HepG2 (cell line): ENCODE data around the gene LAMA5. TPM values are rescaled to one million over a fixed set of nuclear protein-coding genes. Genes with fewer than 3 reads are reported as not detected.

Experiments used
- AGO2 ChIP-seq: fragments of 200-400 bp; formaldehyde crosslinking; optimal IDR thresholded peaks from 2 replicates; pipeline ENCODE3; 2017; ENCODE audit warnings: mild to moderate bottlenecking, low read depth, low read length, moderate library complexity
- ARID4A ChIP-seq: sonication (generic); formaldehyde crosslinking; IDR thresholded peaks from 2 replicates; pipeline ENCODE4 v1.5.0; 2020; ENCODE audit warnings: mild to moderate bottlenecking, missing genetic modification reagents, borderline replicate concordance
- ASH2L ChIP-seq: fragments of 300-600, 200-600 bp; sonication (generic); IDR thresholded peaks from 2 replicates; pipeline ENCODE4 v1.7.0; 2017; ENCODE audit warnings: low read depth, mild to moderate bottlenecking, moderate library complexity, mixed read lengths, low read length; ENCODE audit not compliant: insufficient read length
- MLLT10 ChIP-seq: sonication (generic); formaldehyde crosslinking; IDR thresholded peaks from 2 replicates; pipeline ENCODE4 v1.4.0; 2020; ENCODE audit warnings: missing genetic modification reagents
- MXD4 ChIP-seq: IDR thresholded peaks from 2 replicates; pipeline ENCODE4 v1.6.1; 2016; ENCODE audit warnings: mild to moderate bottlenecking, missing biosample characterization, missing genetic modification reagents
- NCOA5 ChIP-seq: sonication (generic); formaldehyde crosslinking; IDR thresholded peaks from 2 replicates; pipeline ENCODE4 v1.4.0; 2020; ENCODE audit warnings: missing genetic modification reagents
- NFIB ChIP-seq: sonication (generic); formaldehyde crosslinking; IDR thresholded peaks from 2 replicates; pipeline ENCODE4 v1.9.0; 2021; ENCODE audit warnings: missing genetic modification reagents, mild to moderate bottlenecking, borderline replicate concordance
- POLR2AphosphoS2 ChIP-seq: IDR thresholded peaks from 2 replicates; pipeline ENCODE4 v1.6.1; 2011; ENCODE audit warnings: low read depth, low read length, improper control_type of control experiment
- POLR2AphosphoS5 ChIP-seq: IDR thresholded peaks from 2 replicates; pipeline ENCODE4 v1.6.1; 2012; ENCODE audit warnings: low read depth, low read length
- RBFOX2 ChIP-seq: fragments of 200-400 bp; formaldehyde crosslinking; IDR thresholded peaks from 2 replicates; pipeline ENCODE4 v1.6.1; 2017; ENCODE audit warnings: low read depth, mild to moderate bottlenecking, low read length
- RFXAP ChIP-seq: sonication (generic); formaldehyde crosslinking; IDR thresholded peaks from 2 replicates; pipeline ENCODE4 v1.4.0; 2020; ENCODE audit warnings: missing genetic modification reagents, borderline replicate concordance
- RXRA ChIP-seq: sonication (generic); formaldehyde crosslinking; IDR thresholded peaks from 2 replicates; pipeline ENCODE4 v1.5.1; 2020; ENCODE audit warnings: missing genetic modification reagents
- TBP ChIP-seq: sonication (generic); formaldehyde crosslinking; IDR thresholded peaks from 2 replicates; pipeline ENCODE4 v1.5.0; 2020; ENCODE audit warnings: missing genetic modification reagents
- ZC3H4 ChIP-seq: sonication (generic); formaldehyde crosslinking; IDR thresholded peaks from 2 replicates; pipeline ENCODE4 v1.4.0; 2020; ENCODE audit warnings: missing genetic modification reagents, borderline replicate concordance
- ZFP82 ChIP-seq: sonication (generic); formaldehyde crosslinking; IDR thresholded peaks from 2 replicates; pipeline ENCODE4 v1.5.1; 2020; ENCODE audit warnings: mild to moderate bottlenecking, missing genetic modification reagents, borderline replicate concordance
- ZNF253 ChIP-seq: sonication (generic); formaldehyde crosslinking; IDR thresholded peaks from 2 replicates; pipeline ENCODE4 v1.8.0; 2022; ENCODE audit warnings: mild to moderate bottlenecking, missing genetic modification reagents, borderline replicate concordance
- ZNF256 ChIP-seq: sonication (generic); formaldehyde crosslinking; conservative IDR thresholded peaks from 2 replicates; pipeline ENCODE4 v1.4.0; 2020; ENCODE audit warnings: missing genetic modification reagents
- ZNF274 ChIP-seq: sonication (generic); formaldehyde crosslinking; IDR thresholded peaks from 2 replicates; pipeline ENCODE4 v1.5.1; 2020; ENCODE audit warnings: mild to moderate bottlenecking, missing genetic modification reagents
- ZNF557 ChIP-seq: sonication (generic); formaldehyde crosslinking; IDR thresholded peaks from 2 replicates; pipeline ENCODE4 v1.4.0; 2020; ENCODE audit warnings: missing genetic modification reagents
- ZNF7 ChIP-seq: IDR thresholded peaks from 2 replicates; pipeline ENCODE4 v1.6.1; 2016; ENCODE audit warnings: missing biosample characterization, missing genetic modification reagents
- ZNF773 ChIP-seq: sonication (generic); formaldehyde crosslinking; IDR thresholded peaks from 2 replicates; pipeline ENCODE4 v1.4.0; 2020; ENCODE audit warnings: missing genetic modification reagents, borderline replicate concordance
- polyA plus RNA-seq, 8 experiments: library from polyadenylated mRNA; depleted of rRNA in 3 of 8; stranded (reverse) in 7 of 8; unstranded in 1 of 8; fragments of >200 nt; fragmentation: Illumina TruSeq in 4 of 8; extraction: Trizol in 4 of 8; gene quantifications; 2 replicates each; pipeline versions ENCODE4 v1.2.1 to v1.2.3, GENCODE V29; 2011 to 2016; ENCODE audit warnings: low read depth in 4 of 8, missing spikeins in 1 of 8, mixed read lengths in 1 of 8; ENCODE audit not compliant: insufficient read depth in 1 of 8
- total RNA-seq, 5 experiments: library from RNA; depleted of rRNA; stranded (reverse); fragments of >200 nt; fragmentation: Illumina TruSeq; extraction: Trizol; gene quantifications; 2 replicates each; pipeline ENCODE4 v1.2.3, GENCODE V29; 2016; ENCODE audit warnings: low read depth in 1 of 5
- TF ChIP-seq, protein P1 (sequence below): sonication (generic); formaldehyde crosslinking; IDR thresholded peaks from 2 replicates; pipeline ENCODE4 v1.4.0; 2020; ENCODE audit warnings: missing genetic modification reagents
- TF ChIP-seq, protein P2 (sequence below): sonication (generic); formaldehyde crosslinking; IDR thresholded peaks from 2 replicates; pipeline ENCODE4 v1.5.0; 2020; ENCODE audit warnings: mild to moderate bottlenecking, missing genetic modification reagents

The LAMA5 gene
- total and polyA plus RNA-seq, 2 of the 13 experiments (the other 11 are each of a cell fraction or from before 2014, with no cell fraction given), result 21.0 to 44.7 TPM

DNA sequence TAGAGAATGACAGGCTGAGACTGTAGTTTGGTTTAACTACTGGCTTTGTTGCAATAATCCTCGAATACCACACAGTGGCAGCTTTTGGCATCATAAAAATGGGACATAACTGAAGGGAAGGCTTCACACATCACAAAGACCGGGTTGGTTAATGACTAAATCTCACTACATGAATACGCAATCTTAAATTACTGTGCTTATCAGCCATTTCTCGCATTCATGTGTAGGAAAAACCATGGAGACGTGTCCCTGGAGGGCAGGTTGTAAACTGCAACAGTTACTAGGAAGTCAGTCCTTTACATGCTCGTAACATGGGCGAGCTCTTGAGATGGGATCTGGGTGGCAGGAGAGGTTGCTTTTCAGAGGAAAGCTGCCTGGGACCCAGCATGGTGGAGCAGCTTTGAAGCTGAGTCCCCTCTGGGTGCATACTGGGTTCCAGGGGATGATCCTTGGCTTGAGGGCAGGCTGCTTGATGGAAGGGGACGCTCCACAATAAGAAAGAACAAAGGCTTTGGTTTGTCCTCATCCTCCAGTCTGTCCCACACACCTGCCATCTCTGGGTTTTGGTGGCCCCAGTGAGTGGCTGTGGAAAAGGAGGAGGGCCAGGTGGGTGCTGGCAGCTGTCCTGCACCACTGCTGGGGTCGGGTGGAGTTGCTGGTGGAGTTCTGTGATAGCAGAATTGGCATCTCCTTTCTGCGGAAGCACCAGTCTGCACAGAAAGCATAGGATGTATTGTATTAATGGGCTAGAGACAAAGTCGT, 21.9 kb upstream of the LAMA5 start (continued):
- TF ChIP-seq ARID4A, result peak; percentile 23; the same call in 1 of the 2 replicates
- peak; percentile 53; the same call in 1 of the 2 replicates for TF ChIP-seq RFXAP
- peak; percentile 31; the same call in 1 of the 2 replicates for TF ChIP-seq ZNF253 (CRISPR knock-in tag)
- peak; percentile 55 for TF ChIP-seq POLR2AphosphoS5
- no peak for TF ChIP-seq ZNF7 (CRISPR knock-in tag)
- no peak for TF ChIP-seq ASH2L
- TF ChIP-seq ZFP82 (CRISPR knock-in tag), result no peak
- peak; percentile 84 for TF ChIP-seq AGO2
- TF ChIP-seq RXRA, result peak; percentile 43; the same call in 1 of the 2 replicates
- TF ChIP-seq ZC3H4, result peak; percentile 73; the same call in 1 of the 2 replicates
- 0 out of 2 replicates have a peak, but pooled peaks have one; percentile 13 for TF ChIP-seq MXD4 (CRISPR knock-in tag)
- 0 out of 2 replicates have a peak, but pooled peaks have one; percentile 14 for TF ChIP-seq TBP
- TF ChIP-seq ZNF557 (CRISPR knock-in tag), result 0 out of 2 replicates have a peak, but pooled peaks have one; percentile 38
- TF ChIP-seq ZNF274 (CRISPR knock-in tag), result peak; percentile 52; the same call in 1 of the 2 replicates
- peak; percentile 72; the same call in 1 of the 2 replicates for TF ChIP-seq MLLT10 (CRISPR knock-in tag)
- TF ChIP-seq, protein P1, sequence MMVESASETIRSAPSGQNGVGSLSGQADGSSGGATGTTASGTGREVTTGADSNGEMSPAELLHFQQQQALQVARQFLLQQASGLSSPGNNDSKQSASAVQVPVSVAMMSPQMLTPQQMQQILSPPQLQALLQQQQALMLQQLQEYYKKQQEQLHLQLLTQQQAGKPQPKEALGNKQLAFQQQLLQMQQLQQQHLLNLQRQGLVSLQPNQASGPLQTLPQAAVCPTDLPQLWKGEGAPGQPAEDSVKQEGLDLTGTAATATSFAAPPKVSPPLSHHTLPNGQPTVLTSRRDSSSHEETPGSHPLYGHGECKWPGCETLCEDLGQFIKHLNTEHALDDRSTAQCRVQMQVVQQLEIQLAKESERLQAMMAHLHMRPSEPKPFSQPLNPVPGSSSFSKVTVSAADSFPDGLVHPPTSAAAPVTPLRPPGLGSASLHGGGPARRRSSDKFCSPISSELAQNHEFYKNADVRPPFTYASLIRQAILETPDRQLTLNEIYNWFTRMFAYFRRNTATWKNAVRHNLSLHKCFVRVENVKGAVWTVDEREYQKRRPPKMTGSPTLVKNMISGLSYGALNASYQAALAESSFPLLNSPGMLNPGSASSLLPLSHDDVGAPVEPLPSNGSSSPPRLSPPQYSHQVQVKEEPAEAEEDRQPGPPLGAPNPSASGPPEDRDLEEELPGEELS (CRISPR knock-in tag), result no peak
- 0 out of 2 replicates have a peak, but pooled peaks have one; percentile 16 for TF ChIP-seq ZNF256 (CRISPR knock-in tag)
- 0 out of 2 replicates have a peak, but pooled peaks have one; percentile 46 for TF ChIP-seq ZNF773 (CRISPR knock-in tag)
- TF ChIP-seq NFIB (CRISPR knock-in tag), result peak; percentile 84; the same call in 1 of the 2 replicates
- TF ChIP-seq NCOA5 (CRISPR knock-in tag), result 0 out of 2 replicates have a peak, but pooled peaks have one; percentile 16
- peak; percentile 60 for TF ChIP-seq RBFOX2
- TF ChIP-seq, protein P2, sequence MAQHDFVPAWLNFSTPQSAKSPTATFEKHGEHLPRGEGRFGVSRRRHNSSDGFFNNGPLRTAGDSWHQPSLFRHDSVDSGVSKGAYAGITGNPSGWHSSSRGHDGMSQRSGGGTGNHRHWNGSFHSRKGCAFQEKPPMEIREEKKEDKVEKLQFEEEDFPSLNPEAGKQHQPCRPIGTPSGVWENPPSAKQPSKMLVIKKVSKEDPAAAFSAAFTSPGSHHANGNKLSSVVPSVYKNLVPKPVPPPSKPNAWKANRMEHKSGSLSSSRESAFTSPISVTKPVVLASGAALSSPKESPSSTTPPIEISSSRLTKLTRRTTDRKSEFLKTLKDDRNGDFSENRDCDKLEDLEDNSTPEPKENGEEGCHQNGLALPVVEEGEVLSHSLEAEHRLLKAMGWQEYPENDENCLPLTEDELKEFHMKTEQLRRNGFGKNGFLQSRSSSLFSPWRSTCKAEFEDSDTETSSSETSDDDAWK (CRISPR knock-in tag), result no peak
- TF ChIP-seq POLR2AphosphoS2, result no peak
